ENCODE results near the gene PPP1R14B. TPM values are rescaled to one million over a fixed set of nuclear protein-coding genes. Genes with fewer than 3 reads are reported as not detected.
A peak's percentile ranks its signal among the peaks of the same experiment; 100 is the strongest.

PPP1R14B gene
- total RNA-seq, 1 donor from 2014 or later = 286 TPM

DNA sequence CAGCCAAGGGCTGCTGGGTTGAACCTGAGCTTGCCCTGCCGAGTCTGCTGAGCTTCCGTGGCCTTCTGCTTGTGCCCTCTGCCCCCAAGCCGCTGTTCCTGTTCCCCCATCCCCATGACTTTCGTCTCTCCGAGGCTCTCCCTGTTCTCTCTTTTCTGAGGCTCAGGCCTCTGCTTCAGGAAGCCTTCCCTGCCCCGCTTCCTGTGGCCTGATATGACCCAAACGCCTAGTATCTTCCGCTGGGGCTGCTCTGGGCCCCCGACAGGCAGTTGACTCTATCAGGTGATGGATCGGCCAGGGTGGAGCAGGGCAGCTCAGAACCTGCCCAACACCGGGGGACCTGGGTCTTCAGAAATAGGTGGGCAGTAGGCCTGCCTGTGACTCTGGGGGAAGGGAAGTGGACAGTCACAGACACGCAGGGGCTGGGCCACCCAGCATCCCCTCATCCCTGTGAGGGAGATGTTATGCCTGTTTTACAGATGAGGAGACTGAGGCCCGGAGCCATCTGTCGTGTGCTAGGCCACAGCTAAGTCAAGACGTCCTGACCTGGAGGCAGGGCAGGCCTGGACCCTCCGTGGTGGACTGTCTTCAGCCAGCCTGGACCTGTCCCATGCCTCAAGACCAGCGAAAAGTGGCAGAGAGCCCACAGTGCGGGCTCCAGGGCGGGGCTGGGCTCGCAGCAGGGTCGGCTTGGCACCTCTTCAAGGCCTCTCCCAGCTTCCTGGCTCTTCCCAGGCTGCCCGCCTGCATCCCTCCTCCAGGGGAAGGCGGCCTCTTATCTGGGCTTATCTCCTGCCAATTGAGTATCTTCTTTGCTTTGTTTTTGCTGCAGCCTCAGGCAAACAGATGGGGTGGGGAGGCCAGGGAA, 21.5 kb upstream of the PPP1R14B start:
- peak overlapping the region; percentile 85 for H3K4me3 Mint-ChIP-seq
- TF ChIP-seq, protein P1, sequence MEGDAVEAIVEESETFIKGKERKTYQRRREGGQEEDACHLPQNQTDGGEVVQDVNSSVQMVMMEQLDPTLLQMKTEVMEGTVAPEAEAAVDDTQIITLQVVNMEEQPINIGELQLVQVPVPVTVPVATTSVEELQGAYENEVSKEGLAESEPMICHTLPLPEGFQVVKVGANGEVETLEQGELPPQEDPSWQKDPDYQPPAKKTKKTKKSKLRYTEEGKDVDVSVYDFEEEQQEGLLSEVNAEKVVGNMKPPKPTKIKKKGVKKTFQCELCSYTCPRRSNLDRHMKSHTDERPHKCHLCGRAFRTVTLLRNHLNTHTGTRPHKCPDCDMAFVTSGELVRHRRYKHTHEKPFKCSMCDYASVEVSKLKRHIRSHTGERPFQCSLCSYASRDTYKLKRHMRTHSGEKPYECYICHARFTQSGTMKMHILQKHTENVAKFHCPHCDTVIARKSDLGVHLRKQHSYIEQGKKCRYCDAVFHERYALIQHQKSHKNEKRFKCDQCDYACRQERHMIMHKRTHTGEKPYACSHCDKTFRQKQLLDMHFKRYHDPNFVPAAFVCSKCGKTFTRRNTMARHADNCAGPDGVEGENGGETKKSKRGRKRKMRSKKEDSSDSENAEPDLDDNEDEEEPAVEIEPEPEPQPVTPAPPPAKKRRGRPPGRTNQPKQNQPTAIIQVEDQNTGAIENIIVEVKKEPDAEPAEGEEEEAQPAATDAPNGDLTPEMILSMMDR (conservative IDR thresholded peaks at IDR 0.05) = no peak
- H3K4me1 Mint-ChIP-seq = peaks cover 26% of the 10 kb centered on the region
- no peaks in the 10 kb centered on the region for H3K9me3 Mint-ChIP-seq
- peak overlapping the region; percentile 92 for H3K27ac Mint-ChIP-seq (ENCODE audit: unreplicated experiment)
- no peak for DNase-seq (ENCODE audit: low read depth, low spot score)
- peaks cover 7% of the 10 kb centered on the region for H3K27me3 Mint-ChIP-seq (ENCODE audit: low read depth)
- H3K36me3 Mint-ChIP-seq (ENCODE audit: low read depth) = peaks cover 3% of the 10 kb centered on the region

DNA sequence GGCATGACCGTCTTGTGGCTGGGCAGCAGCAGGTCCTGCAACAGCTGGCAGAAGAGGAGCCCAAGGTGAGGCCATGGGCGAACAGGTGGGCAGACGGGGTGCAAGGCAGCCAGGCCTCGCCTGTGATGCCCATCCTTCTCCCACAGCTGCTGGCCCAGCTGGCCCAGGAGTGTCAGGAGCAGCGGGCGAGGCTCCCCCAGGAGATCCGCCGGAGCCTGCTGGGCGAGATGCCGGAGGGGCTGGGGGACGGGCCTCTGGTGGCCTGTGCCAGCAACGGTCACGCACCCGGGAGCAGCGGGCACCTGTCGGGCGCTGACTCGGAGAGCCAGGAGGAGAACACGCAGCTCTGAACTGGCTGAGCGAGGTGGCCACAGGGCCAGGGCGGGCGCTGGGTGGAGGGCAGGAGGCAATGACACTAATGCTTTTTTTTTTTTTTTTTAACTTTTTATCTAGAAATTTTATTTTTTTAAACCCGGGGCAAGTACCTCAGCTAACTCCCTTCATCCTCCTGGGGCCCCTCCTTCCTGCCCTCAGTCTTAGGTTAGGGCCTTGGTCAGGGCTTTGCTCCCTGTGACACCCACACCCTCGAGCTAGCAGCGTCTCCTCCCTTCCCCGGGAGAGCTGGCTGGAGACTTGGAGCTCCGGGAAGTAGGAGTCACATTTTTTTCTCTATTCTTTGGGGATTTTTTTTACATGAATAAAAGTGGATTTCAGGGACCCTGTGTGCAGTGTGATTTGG, 20.6 kb upstream of the PPP1R14B start:
- H3K27ac Mint-ChIP-seq (ENCODE audit: unreplicated experiment) = no peak overlapping the region

DNA sequence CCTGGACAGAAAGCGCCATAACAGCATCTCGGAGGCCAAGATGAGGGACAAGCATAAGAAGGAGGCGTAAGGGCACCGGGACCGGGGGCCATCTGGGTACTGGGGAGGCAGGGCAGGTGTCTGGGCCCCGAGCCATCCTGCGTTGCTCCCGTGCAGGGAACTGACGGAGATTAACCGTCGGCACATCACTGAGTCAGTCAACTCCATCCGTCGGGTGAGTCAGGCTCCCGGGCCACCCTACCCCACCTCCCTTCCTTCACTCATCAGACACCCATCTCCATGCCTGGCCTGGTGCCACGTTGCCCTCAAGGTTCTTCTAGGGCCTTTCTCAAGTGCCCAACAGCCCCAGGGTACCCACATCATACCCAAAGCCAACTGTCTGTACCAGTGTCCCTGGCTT, 19.6 kb upstream of the PPP1R14B start:
- Mint-ChIP-seq H3K36me3 (ENCODE audit: low read depth) (peaks cover 5% of the 10 kb centered on the region), H3K4me1 (peaks cover 25% of the 10 kb centered on the region), H3K9me3 (no peaks in the 10 kb centered on the region), H3K27ac (ENCODE audit: unreplicated experiment) (no peak overlapping the region), H3K27me3 (ENCODE audit: low read depth) (peaks cover 7% of the 10 kb centered on the region), H3K4me3 (peak overlapping the region; percentile 67)
- no peak for DNase-seq (ENCODE audit: low read depth, low spot score)
- TF ChIP-seq, protein P1 (conservative IDR thresholded peaks at IDR 0.05) = no peak

More for the DNA sequence above, 20.6 kb upstream of the PPP1R14B start:
- peak overlapping the region; percentile 68 for H3K4me3 Mint-ChIP-seq
- H3K9me3 Mint-ChIP-seq = no peaks in the 10 kb centered on the region
- TF ChIP-seq, protein P1 (conservative IDR thresholded peaks at IDR 0.05) = no peak
- no peak for DNase-seq (ENCODE audit: low read depth, low spot score)
- H3K4me1 Mint-ChIP-seq = peaks cover 31% of the 10 kb centered on the region
- H3K27me3 Mint-ChIP-seq (ENCODE audit: low read depth) = peaks cover 7% of the 10 kb centered on the region
- H3K36me3 Mint-ChIP-seq (ENCODE audit: low read depth) = peaks cover 5% of the 10 kb centered on the region

DNA sequence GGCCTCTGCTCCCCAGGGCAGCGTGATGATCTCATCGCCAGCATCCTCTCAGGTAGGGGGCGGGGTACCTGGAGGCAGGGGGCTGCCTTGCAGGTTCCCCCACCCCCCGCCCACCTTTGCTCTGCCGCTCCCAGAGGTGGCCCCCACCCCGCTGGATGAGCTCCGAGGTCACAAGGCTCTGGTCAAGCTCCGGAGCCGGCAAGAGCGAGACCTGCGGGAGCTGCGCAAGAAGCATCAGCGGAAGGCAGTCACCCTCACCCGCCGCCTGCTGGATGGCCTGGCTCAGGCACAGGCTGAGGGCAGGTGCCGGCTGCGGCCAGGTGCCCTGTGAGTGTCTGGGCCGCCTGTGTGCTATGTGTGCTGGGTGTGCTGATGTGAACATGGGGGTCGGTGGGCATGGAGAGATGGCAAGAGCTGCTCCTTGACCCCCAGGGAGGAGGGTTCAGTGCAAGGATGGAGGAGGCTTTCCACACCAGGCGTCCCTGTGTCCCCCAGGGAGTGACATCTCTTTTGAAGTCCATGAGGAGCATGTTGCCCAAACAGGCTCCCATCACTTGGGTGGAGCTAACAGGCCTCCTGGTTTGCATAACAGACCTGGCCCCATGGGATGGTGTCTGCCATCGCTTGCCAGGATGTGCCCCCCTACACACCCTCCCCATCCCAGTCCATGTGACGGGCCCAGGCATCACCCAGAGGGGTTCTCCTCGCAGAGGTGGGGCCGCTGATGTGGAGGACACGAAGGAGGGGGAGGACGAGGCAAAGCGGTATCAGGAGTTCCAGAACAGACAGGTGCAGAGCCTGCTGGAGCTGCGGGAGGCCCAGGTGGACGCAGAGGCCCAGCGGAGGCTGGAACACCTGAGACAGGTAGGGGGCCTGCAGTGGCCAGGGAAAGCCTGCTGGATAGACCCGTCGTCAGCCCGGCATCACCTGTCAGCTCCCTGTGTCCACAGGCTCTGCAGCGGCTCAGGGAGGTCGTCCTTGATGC, 18.7 kb upstream of the PPP1R14B start:
- H3K27ac Mint-ChIP-seq (ENCODE audit: unreplicated experiment) = no peak overlapping the region
- H3K4me1 Mint-ChIP-seq = peaks cover 24% of the 10 kb centered on the region
- H3K9me3 Mint-ChIP-seq = no peaks in the 10 kb centered on the region
- H3K36me3 Mint-ChIP-seq (ENCODE audit: low read depth) = peaks cover 5% of the 10 kb centered on the region
- peak overlapping the region; percentile 67 for H3K4me3 Mint-ChIP-seq
- no peak for DNase-seq (ENCODE audit: low read depth, low spot score)
- peaks cover 7% of the 10 kb centered on the region for H3K27me3 Mint-ChIP-seq (ENCODE audit: low read depth)
- TF ChIP-seq, protein P1 (conservative IDR thresholded peaks at IDR 0.05) = no peak

DNA sequence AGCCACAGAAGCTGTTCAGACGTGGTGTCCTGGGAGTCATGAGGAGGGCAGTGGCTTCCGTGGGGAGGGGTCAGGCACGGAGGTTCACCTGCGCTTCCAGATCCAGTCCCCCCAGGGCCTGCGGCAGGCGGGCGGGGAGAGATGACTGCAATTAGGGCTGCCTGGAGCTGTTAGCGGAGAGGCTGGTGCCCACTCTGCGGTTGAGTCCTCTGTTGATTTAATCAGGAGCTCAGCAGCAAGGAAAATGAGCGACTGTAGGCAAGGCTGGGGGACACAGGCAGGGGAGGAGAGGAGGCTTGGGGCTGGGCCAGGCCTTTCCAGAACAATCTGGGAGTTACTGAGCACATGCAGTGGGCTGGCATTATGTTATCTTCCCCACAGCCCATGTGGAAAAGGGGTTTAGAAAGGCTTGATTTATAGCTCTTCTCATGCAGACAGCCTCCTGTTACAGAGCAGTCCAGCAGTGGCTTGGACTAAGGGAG, 17.7 kb upstream of the PPP1R14B start:
- Mint-ChIP-seq H3K9me3 (no peaks in the 10 kb centered on the region), H3K4me1 (peaks cover 20% of the 10 kb centered on the region), H3K4me3 (peak overlapping the region; percentile 38), H3K27ac (ENCODE audit: unreplicated experiment) (no peak overlapping the region), H3K36me3 (ENCODE audit: low read depth) (peaks cover 10% of the 10 kb centered on the region), H3K27me3 (ENCODE audit: low read depth) (no peaks in the 10 kb centered on the region)
- TF ChIP-seq, protein P1 (conservative IDR thresholded peaks at IDR 0.05) = no peak
- DNase-seq (ENCODE audit: low read depth, low spot score) = no peak
